Panc1 (cell line): ENCODE data around the gene ZFYVE28.

Source experiments
- CTCF ChIP-seq: fragments of 450-650 bp; IDR thresholded peaks from 2 replicates; pipeline ENCODE4 v1.5.1; 2017; ENCODE audit warnings: mild to moderate bottlenecking
- POLR2AphosphoS5 ChIP-seq: IDR thresholded peaks from 2 replicates; pipeline ENCODE4 v1.6.1; 2012; ENCODE audit warnings: mild to moderate bottlenecking, low read depth, low read length, moderate library complexity
- TCF7L2 ChIP-seq: IDR thresholded peaks from 2 replicates; pipeline ENCODE4 v1.6.1; 2011; ENCODE audit warnings: mild to moderate bottlenecking, low read depth, low read length, inconsistent platforms

- TF ChIP-seq TCF7L2, result no peak
- TF ChIP-seq CTCF, result no peak
- no peak for TF ChIP-seq POLR2AphosphoS5
Measured at GRCh38 chr4:2352729-2353221, 65.7 kb downstream of the ZFYVE28 start.
